GM12875 (cell line): Measurements from ENCODE around the gene MAGEB17.

Experiments used
- H3K4me3 ChIP-seq: one replicate; pipeline ENCODE4 v1.5.1; 2011; ENCODE audit warnings: low read depth, low read length, control low read depth
- CTCF ChIP-seq: IDR thresholded peaks from 2 replicates; pipeline ENCODE4 v1.5.1; 2011; ENCODE audit warnings: low read depth, mild to moderate bottlenecking, control low read depth, inconsistent platforms, low read length, moderate library complexity, borderline replicate concordance; ENCODE audit not compliant: insufficient read depth

Gene MAGEB17

GRCh38 chrX:16167181-16167580 is at the start of gene MAGEB17:
Gene MAGEB17 (plus strand): TSS chrX:16167481. CDS start chrX:16170383, 2,902 bp downstream.
- no peak for TF ChIP-seq CTCF
- H3K4me3 ChIP-seq, result no peak within 1 kb of the TSS

GRCh38 chrX:16119353-16120220 is 47.7 kb upstream of the MAGEB17 start:
- TF ChIP-seq CTCF, result no peak

GRCh38 chrX:16120431-16120830 is 46.9 kb upstream of the MAGEB17 start:
- no peak for TF ChIP-seq CTCF
- peak overlapping the region; percentile 5 for H3K4me3 ChIP-seq

More at GRCh38 chrX:16119353-16120220, 47.7 kb upstream of the MAGEB17 start:
- H3K4me3 ChIP-seq, result peak overlapping the region; percentile 5

GRCh38 chrX:16123222-16123786 is 44.0 kb upstream of the MAGEB17 start, which contains the start of gene GRPR:
Gene GRPR (plus strand): TSS chrX:16123565. CDS start chrX:16123954, 389 bp downstream.
- H3K4me3 ChIP-seq, result no peak within 1 kb of the TSS
- peak; percentile 85 for TF ChIP-seq CTCF

- TF ChIP-seq CTCF, result no peak
- H3K4me3 ChIP-seq, result no peak overlapping the region
Measured at GRCh38 chrX:16124201-16124600, 43.1 kb upstream of the MAGEB17 start.

- no peak overlapping the region for H3K4me3 ChIP-seq
- TF ChIP-seq CTCF, result no peak
Measured at GRCh38 chrX:16125520-16126149, 41.6 kb upstream of the MAGEB17 start.
